Nephron (organoid): ENCODE results near the gene SDHA.

Experiments
- H3K27ac Mint-ChIP-seq, 3 experiments: 2 replicates each; pipeline ENCODE4 v1.8.0; 2020; ENCODE audit warnings: mixed read lengths in 3 of 3, mild to moderate bottlenecking in 2 of 3, moderate library complexity in 1 of 3
- H3K27me3 Mint-ChIP-seq: 2 replicates; pipeline ENCODE4 v1.8.0; 2021; ENCODE audit warnings: low read depth, mild to moderate bottlenecking, moderate library complexity, mixed read lengths
- H3K36me3 Mint-ChIP-seq: 2 replicates; pipeline ENCODE4 v1.8.0; 2020; ENCODE audit warnings: low read depth, mixed read lengths
- H3K4me1 Mint-ChIP-seq: 2 replicates; pipeline ENCODE4 v1.8.0; 2020; ENCODE audit warnings: mixed read lengths
- H3K4me3 Mint-ChIP-seq, 3 experiments: 2 replicates each; pipeline ENCODE4 v1.8.0; 2020; ENCODE audit warnings: mild to moderate bottlenecking in 3 of 3, mixed read lengths in 3 of 3, moderate library complexity in 2 of 3
- H3K9me3 Mint-ChIP-seq: 2 replicates; pipeline ENCODE4 v1.8.0; 2020; ENCODE audit warnings: mixed read lengths
- TF ChIP-seq, protein P1 (sequence below), 3 experiments: fragments of 200-600 bp; sonication (generic); IDR thresholded peaks; one replicate each; pipeline ENCODE4 v1.5.0; 2021; ENCODE audit warnings: antibody characterized with exemption in 3 of 3; ENCODE audit not compliant: unreplicated experiment in 3 of 3

The SDHA gene

DNA sequence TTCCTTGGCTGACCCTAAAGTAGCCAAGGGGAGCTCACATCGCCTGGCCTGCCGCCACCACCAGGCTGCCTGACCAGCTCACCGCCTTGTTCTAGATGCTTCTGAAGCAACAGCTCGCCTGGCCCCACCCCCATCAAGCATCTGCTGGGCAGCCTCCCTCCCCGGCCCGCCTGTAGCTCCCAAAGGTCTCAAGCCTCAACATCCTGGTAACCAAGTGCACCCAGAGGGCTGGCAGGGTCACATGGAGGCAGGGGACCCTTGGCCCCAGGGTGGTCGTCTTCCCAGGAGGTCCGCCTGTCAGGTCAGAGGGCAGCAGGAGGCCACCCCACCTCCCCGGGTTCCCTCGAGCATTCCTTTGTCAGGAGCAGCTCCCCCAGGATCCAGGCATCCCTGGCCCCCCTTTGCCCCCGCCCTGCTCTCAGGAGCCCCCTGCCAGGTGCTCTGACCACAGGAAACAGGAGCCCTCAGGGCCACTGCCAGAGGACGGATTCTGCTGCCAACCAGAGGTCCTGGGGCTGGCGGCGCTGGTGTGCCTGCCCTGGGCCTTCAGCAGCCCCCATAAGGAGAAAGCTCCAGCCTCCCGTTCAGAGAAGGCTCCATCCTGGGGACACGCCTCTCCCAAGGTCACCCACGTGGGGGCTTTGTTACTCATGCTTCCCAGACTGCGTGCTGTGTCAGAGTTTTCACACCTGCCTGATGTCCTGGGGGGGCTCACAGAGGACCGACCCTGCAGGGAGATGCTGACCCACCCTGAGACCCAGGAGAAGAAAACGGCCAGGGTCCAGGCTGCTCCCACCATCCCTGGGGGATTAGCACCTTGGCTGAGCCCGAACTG, 30.3 kb upstream of the SDHA start:
- H3K27ac Mint-ChIP-seq, result no peak overlapping the region
- peaks cover 3% of the 10 kb centered on the region for H3K27me3 Mint-ChIP-seq
- no peaks in the 10 kb centered on the region for H3K36me3 Mint-ChIP-seq
- no peak overlapping the region for H3K4me3 Mint-ChIP-seq
- H3K4me1 Mint-ChIP-seq, result peaks cover 38% of the 10 kb centered on the region
- no peaks in the 10 kb centered on the region for H3K9me3 Mint-ChIP-seq
- TF ChIP-seq, protein P1, sequence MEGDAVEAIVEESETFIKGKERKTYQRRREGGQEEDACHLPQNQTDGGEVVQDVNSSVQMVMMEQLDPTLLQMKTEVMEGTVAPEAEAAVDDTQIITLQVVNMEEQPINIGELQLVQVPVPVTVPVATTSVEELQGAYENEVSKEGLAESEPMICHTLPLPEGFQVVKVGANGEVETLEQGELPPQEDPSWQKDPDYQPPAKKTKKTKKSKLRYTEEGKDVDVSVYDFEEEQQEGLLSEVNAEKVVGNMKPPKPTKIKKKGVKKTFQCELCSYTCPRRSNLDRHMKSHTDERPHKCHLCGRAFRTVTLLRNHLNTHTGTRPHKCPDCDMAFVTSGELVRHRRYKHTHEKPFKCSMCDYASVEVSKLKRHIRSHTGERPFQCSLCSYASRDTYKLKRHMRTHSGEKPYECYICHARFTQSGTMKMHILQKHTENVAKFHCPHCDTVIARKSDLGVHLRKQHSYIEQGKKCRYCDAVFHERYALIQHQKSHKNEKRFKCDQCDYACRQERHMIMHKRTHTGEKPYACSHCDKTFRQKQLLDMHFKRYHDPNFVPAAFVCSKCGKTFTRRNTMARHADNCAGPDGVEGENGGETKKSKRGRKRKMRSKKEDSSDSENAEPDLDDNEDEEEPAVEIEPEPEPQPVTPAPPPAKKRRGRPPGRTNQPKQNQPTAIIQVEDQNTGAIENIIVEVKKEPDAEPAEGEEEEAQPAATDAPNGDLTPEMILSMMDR (IDR thresholded peaks at IDR 0.05; ENCODE audit: unreplicated experiment in 3 of 3), result no peak

DNA sequence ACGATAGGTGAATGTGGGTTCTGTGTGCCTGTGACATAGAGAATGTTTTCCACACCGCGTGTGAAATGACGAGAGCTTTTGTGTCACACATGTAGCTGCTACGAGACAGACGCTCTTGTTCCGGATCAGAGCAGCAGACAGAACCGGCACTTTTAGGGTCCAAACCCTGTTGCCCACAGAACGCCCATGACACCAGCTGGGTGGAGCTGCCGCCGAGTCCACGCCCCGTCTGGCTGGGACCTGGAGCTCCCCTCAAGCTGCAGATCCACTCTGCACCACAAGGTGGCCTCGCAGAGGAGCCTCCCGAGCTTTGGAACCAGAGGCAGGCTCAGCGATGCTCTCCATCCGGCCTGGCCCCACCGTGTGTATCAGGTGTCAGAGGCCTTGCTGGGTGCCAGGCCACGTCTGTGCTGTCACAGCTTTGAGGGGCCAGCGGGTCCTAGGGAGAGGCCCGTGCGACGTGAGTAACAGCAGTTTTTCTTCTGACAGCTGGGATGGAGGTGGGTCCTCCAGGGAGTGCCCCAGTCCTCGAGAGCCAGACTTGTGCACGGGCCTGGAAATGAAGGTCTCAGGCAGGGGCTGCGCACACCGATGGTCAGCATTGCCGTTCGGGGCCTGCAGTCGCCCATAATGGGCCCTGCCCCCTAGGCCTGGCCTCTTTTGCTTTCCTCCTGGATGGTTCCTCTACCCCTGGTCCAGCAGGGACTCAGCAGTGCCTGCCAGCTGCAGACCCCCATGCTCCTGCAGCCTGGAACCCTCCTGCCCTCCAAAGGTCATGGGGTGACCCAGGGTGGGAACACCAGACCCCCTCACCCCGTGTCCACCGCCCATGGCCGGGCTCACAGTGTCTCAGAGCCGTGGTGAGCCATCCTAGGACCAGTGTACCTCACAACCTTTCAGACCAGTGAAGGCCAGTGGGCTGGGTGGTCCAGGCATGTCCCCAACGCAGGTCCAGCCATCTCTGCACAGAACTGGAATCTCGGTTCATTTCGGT, 29.3 kb upstream of the SDHA start:
- TF ChIP-seq, protein P1 (IDR thresholded peaks at IDR 0.05; ENCODE audit: unreplicated experiment in 3 of 3), result peak; percentile 93 to 97 (median 94)
- no peaks in the 10 kb centered on the region for H3K36me3 Mint-ChIP-seq
- peaks cover 3% of the 10 kb centered on the region for H3K27me3 Mint-ChIP-seq
- H3K4me3 Mint-ChIP-seq, result peak overlapping the region in 2 of 3 experiments; percentile 25 to 44
- no peaks in the 10 kb centered on the region for H3K9me3 Mint-ChIP-seq
- peak overlapping the region; percentile 5 to 59 (median 56) for H3K27ac Mint-ChIP-seq
- peaks cover 35% of the 10 kb centered on the region for H3K4me1 Mint-ChIP-seq

DNA sequence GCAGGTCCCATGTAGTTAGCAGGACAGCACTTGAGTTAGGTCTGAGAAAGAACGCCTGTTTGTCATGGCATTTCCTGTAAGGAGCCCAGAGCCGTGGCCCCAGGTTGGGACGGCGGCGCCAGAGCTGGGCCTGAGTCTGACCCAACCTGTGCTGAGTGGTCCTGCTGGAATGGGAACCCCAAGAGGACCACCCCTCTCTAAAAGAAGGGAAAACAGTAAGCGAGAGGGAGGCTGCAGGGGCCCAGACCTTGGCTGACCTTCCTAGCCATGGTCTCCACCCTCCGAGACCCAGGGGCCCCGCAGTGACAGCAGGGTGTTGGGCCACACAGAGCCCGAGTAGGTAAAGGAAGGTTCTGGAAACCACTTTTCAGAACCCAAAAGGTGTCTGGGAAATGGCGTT, 28.6 kb upstream of the SDHA start:
- peaks cover 3% of the 10 kb centered on the region for H3K27me3 Mint-ChIP-seq
- H3K4me1 Mint-ChIP-seq, result peaks cover 29% of the 10 kb centered on the region
- no peaks in the 10 kb centered on the region for H3K36me3 Mint-ChIP-seq
- no peak overlapping the region for H3K4me3 Mint-ChIP-seq
- TF ChIP-seq, protein P1 (IDR thresholded peaks at IDR 0.05; ENCODE audit: unreplicated experiment in 3 of 3), result no peak
- no peaks in the 10 kb centered on the region for H3K9me3 Mint-ChIP-seq
- no peak overlapping the region for H3K27ac Mint-ChIP-seq

DNA sequence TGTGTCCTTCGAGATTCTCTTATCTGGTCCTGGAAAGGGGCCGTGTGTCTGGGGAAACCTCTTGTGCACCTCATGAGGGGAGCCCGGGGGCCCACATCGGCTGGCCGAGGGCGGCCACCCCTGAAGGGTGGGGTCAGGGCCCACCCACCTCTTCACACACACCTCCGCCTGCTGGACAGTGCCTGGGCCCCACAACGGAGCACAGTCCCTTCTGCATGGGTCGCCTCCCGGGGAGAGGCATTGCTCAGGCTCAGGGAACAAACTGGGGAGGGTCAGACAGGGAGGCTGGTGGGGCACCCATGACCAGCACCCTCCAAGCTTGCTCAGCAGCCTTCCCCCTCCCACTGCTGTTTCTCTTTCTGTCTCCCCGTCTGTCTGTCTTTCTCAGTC, 28.1 kb upstream of the SDHA start:
- H3K4me1 Mint-ChIP-seq, result peaks cover 25% of the 10 kb centered on the region
- TF ChIP-seq, protein P1 (IDR thresholded peaks at IDR 0.05; ENCODE audit: unreplicated experiment in 3 of 3), result no peak
- peak overlapping the region in 1 of 3 experiments; percentile 59 for H3K27ac Mint-ChIP-seq
- peak overlapping the region in 1 of 3 experiments; percentile 5 for H3K4me3 Mint-ChIP-seq
- no peaks in the 10 kb centered on the region for H3K36me3 Mint-ChIP-seq
- peaks cover 6% of the 10 kb centered on the region for H3K27me3 Mint-ChIP-seq
- H3K9me3 Mint-ChIP-seq, result no peaks in the 10 kb centered on the region

DNA sequence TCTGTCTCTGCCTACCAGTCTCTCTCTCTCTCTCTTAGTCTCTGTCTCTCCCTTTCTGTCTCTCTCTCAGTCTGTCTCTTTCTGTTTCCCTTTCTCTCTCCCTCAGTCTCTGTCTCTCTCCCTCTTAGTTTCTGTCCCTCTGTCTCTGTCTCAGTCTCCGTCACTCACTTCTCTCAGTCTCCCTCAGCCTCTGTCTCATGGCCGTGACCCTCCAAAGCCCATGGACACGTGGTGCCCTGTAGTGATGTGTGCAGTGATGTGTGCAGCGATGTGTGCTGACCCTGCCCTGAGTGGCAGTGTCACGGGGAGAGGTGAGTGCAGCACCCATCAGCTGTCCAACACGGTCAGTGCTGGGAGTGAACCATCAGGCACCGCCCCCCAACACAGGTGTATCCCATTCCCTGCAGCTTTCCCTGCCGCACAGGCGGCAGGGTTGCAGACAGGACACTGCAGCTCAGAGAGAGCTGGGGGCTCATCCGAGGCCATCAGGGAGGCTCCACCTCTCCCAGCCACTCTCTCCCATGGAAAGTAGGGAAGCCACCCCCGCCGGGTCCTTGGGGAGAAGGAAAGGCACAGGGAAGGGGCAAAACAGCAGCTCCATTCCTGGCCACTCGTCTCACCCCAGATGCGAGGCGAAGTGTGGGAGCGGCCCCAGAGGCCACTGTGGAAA, 27.6 kb upstream of the SDHA start:
- TF ChIP-seq, protein P1 (IDR thresholded peaks at IDR 0.05; ENCODE audit: unreplicated experiment in 3 of 3), result no peak
- H3K9me3 Mint-ChIP-seq, result no peaks in the 10 kb centered on the region
- peaks cover 6% of the 10 kb centered on the region for H3K27me3 Mint-ChIP-seq
- H3K4me1 Mint-ChIP-seq, result peaks cover 27% of the 10 kb centered on the region
- H3K27ac Mint-ChIP-seq, result peak overlapping the region in 1 of 3 experiments; percentile 59
- H3K4me3 Mint-ChIP-seq, result peak overlapping the region in 1 of 3 experiments; percentile 5
- no peaks in the 10 kb centered on the region for H3K36me3 Mint-ChIP-seq
